ENCODE measurements around the gene CHST11.

CHST11 gene

DNA sequence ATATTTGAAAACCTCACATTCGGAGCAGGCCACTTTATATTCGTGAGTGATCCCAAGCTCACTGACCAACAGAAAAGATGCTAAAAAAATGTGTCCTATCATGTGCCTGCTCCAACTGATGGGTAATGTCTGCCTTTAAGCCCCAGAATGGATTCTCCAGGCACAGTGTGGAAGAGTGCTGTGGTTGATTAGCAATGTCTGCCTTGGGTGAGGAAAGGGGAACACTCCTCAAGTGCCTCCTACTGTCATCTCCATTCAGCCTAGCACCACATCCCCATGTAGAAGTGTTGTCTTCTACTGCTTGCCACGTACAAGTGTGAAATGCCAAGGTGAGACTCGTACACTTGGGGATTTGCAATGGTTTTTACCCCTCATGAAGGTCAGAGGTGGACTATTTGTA, 302.0 kb downstream of the CHST11 start:
- H3K36me3 Mint-ChIP-seq, result peaks cover 54% of the 10 kb centered on the region
- ATAC-seq, result no peak
- H3K27me3 Mint-ChIP-seq, result no peaks in the 10 kb centered on the region
- peaks cover 27% of the 10 kb centered on the region for H3K4me1 Mint-ChIP-seq
- H3K4me3 Mint-ChIP-seq, result no peak overlapping the region
- H3K27ac Mint-ChIP-seq, result no peak overlapping the region
- H3K9me3 Mint-ChIP-seq, result no peaks in the 10 kb centered on the region

DNA sequence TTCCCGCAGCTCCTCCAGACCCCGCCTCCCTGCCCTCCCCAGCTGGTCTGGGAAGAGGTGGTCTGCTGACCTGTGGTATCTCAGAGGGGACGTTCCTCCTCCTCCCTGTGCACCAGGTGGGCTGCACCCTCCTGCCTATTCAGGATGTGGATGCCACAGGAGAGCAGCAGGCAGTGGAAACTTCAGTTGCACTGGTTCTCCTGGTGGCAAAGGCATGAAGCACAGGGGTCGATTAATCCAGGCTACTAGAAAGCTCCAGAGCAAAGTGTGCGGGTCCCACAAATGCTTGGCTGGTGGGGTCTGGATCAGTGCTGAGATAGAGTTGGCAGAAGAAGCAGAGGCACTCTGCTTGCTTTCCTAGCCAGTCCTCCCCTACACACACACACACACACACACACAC, 304.3 kb downstream of the CHST11 start:
- Mint-ChIP-seq H3K4me3 (no peak overlapping the region), H3K27ac (no peak overlapping the region), H3K9me3 (no peaks in the 10 kb centered on the region), H3K36me3 (peaks cover 41% of the 10 kb centered on the region), H3K27me3 (no peaks in the 10 kb centered on the region), H3K4me1 (peaks cover 33% of the 10 kb centered on the region)
- ATAC-seq, result no peak

DNA sequence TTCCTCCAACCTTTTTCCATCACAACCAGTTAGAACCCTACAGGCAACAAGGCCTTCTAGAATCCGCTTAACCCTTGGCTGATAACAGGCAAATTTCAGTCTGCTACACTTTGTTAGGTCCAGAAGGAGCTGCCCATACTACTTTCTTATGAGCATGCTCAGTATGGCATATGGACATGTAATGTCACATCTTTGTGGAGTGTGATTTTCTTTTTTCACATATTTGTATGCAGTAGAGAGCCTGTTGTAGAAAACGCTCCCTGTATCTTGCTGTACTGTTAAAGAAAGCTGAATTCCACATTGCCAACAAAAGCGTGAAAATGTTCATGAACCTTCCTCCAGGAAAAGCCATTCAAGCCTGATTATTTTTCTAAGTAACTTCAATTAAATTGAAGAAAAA, 304.9 kb downstream of the CHST11 start:
- Mint-ChIP-seq H3K27me3 (no peaks in the 10 kb centered on the region), H3K4me3 (no peak overlapping the region), H3K9me3 (no peaks in the 10 kb centered on the region), H3K36me3 (peaks cover 36% of the 10 kb centered on the region), H3K4me1 (peaks cover 33% of the 10 kb centered on the region), H3K27ac (no peak overlapping the region)
- no peak for ATAC-seq

DNA sequence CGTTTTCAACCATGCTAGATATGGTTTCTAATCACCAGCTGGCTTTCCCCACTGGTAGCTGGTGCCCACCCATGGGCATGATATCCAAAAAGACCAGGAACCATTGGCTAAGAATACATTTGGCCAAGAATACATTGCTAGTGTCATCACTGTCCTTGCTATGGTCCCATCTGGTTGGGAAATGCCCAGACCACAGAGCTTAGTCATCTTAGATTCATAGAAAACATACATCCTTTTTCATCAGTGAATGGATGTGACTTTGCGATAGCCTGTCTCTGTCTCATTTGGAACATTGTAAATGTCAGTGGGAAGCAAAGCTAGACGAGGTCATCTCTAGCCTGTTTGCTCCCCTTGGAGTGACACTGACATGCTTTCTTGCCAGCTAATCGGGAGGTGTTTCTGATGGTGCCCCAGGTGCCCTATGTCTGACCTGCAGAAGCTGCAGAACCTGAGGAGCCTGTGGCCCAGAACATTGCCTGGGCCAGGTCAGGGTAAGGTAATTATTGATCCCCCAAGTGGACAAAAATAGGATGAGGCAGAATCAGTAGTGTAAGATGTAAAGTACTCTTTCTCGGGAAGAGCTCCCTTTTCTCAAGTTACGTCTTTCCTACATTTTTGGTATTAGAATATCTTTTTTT, 306.5 kb downstream of the CHST11 start:
- Mint-ChIP-seq H3K9me3 (no peaks in the 10 kb centered on the region), H3K27ac (no peak overlapping the region), H3K4me3 (no peak overlapping the region), H3K27me3 (peaks cover 15% of the 10 kb centered on the region), H3K36me3 (peaks cover 19% of the 10 kb centered on the region), H3K4me1 (peaks cover 33% of the 10 kb centered on the region)
- peak; percentile 75 for ATAC-seq

DNA sequence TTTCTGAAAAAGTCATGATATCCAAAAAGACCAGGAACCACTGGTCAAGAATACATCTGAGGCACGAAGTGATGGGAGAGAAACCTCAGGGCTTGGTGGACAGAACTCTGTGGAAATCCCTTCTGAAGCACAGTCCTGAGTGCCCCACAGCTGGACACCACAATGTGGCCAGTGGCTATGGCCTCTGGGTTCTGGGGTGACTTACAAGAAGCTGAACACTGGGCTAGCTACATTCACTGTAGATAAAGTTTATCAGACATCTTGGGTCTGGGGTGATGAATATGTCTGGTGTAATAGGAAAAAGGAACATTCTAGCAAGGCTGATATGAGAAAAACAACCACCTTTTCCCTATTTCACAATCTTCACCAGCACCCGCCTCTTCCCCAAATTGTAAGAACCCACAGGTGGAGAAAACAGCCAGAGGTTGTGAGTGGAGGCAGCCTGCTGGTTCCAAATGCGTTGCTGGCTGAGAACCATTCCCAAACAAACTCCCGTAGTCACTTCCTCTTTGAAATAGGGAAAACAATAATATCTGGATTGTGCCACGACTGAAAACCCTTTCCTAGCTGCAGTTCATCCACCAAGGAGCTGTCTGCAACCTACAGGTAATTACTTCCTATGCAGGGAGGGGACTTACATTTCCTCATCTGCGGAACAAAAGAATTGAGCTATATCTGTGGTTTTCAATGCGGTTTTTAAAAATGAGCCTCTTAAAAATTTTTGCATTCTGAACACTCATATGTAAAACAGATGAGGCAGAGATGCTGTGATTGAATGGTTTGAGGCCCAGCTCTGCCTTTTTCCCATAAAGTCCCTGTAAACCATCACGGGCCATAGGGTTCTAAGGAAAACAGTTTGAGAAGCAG, 307.7 kb downstream of the CHST11 start:
- Mint-ChIP-seq H3K9me3 (no peaks in the 10 kb centered on the region), H3K27ac (peak overlapping the region; percentile 17), H3K27me3 (peaks cover 15% of the 10 kb centered on the region), H3K4me3 (no peak overlapping the region), H3K4me1 (peaks cover 33% of the 10 kb centered on the region), H3K36me3 (peaks cover 9% of the 10 kb centered on the region)
- peak; percentile 74 for ATAC-seq

DNA sequence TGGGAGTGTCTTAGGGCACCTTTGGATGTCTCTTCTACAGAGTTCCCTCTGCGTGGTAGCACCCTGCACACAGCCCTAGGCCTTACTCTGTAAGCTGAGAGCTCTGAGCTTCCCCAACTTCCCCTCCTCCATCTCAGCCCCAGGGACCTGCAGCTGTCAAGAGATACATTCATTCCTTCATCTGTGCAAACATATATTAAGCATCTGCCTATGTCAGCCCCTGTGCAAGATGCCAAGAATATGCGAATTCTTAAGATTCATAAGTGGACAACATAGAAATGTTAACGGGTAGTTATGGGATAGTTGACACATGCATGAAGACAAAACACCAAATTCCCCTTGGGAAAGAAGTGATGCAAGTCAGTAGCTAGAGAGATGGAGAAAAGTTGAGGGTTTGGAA, 310.5 kb downstream of the CHST11 start:
- H3K27ac Mint-ChIP-seq, result no peak overlapping the region
- peaks cover 33% of the 10 kb centered on the region for H3K4me1 Mint-ChIP-seq
- peaks cover 38% of the 10 kb centered on the region for H3K27me3 Mint-ChIP-seq
- no peak overlapping the region for H3K4me3 Mint-ChIP-seq
- no peaks in the 10 kb centered on the region for H3K9me3 Mint-ChIP-seq
- ATAC-seq, result no peak
- peaks cover under 1% of the 10 kb centered on the region for H3K36me3 Mint-ChIP-seq

DNA sequence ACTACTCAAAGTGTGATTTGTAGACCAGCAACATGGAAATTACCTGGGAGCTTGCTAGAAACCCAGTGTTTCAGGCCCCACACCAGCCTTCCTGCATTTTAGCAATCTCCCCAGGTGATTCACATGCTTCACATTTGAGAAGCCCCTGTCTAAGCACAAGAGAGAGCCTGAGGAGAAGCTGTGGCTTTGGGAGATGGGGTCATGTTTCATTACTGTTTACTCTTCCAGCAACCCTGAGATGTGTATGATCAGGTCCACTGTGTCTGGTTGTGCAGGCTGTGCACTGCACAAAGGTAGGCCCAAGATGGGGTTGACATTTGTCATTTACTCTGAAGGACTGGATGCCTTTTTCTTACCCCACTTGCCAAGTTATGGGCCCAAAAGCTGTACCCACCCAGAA, 311.3 kb downstream of the CHST11 start:
- peaks cover 46% of the 10 kb centered on the region for H3K27me3 Mint-ChIP-seq
- H3K36me3 Mint-ChIP-seq, result peaks cover 8% of the 10 kb centered on the region
- peaks cover 6% of the 10 kb centered on the region for H3K9me3 Mint-ChIP-seq
- H3K4me1 Mint-ChIP-seq, result peaks cover 28% of the 10 kb centered on the region
- H3K4me3 Mint-ChIP-seq, result no peak overlapping the region
- ATAC-seq, result no peak
- H3K27ac Mint-ChIP-seq, result no peak overlapping the region

DNA sequence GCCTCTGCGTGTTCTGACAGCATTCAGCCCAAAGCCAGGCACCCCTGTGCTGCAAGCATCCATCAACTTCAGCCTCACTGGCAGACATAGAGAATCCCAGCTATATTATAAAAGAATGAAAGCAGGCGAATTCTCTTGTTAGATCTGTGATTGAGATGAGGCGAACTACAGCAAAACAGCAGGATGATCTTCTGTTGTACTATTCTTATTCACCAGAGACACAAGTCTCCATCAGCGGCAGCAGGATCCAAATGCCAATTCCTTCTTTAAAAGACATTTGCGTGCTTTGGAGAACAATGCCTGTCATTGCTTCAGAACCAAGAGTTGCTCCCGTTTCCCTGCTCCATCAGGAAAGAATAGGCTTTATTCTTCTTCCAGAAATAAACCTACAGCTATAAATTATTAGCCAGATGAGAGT, 312.4 kb downstream of the CHST11 start:
- no peak for ATAC-seq
- Mint-ChIP-seq H3K9me3 (peaks cover 15% of the 10 kb centered on the region), H3K27ac (no peak overlapping the region), H3K4me1 (peaks cover 17% of the 10 kb centered on the region), H3K4me3 (no peak overlapping the region), H3K27me3 (peaks cover 57% of the 10 kb centered on the region), H3K36me3 (peaks cover 20% of the 10 kb centered on the region)

DNA sequence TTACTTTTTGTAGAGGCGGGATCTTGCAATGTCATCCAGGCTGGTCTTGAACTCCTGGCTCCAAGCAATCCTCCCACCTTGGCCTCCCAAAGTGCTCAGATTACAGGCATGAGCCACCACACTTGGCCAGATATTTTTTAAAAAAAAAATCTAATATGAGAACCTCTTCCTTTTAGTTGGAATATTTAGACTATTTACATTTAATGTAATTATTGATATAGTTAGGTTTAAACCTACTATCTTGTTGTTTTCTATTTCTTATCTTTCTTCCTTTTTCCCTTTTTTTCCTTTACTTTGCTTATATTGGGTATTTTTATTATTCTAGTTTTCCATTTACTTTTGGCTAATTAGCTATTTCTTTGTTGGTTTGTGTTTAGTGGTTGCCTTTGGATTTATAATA, 315.6 kb downstream of the CHST11 start:
- ATAC-seq, result no peak
- Mint-ChIP-seq H3K27ac (no peak overlapping the region), H3K4me3 (no peak overlapping the region), H3K36me3 (peaks cover 26% of the 10 kb centered on the region), H3K4me1 (peaks cover 15% of the 10 kb centered on the region), H3K9me3 (peaks cover 15% of the 10 kb centered on the region), H3K27me3 (peaks cover 52% of the 10 kb centered on the region)

DNA sequence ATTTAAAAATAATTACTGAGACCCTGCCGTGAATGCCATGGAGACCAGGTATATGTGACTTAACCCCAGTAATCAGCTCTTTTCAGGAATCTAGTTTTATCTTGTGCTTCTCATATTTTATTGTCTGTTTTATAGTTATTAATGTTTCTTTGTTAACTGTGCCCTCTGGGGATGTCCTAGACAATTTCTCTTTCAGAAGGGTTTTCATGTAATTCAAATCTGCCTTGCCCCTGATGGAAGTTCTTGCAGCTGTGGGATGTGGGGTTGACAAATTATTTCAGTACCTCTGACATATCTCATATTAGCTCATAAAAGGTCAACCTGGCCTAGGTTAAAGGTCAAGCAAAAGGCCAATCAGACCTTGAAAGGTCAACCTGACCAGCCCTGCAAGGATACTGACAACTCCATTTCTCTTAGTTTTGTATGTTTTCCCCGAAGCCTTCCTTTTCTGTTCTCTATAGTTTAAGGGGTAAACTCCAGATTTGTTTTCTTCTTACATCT, 319.0 kb downstream of the CHST11 start:
- Mint-ChIP-seq H3K36me3 (peaks cover 45% of the 10 kb centered on the region), H3K9me3 (peaks cover 25% of the 10 kb centered on the region), H3K4me3 (no peak overlapping the region), H3K27ac (peak overlapping the region; percentile 20), H3K4me1 (peaks cover 15% of the 10 kb centered on the region), H3K27me3 (peaks cover 57% of the 10 kb centered on the region)
- peak; percentile 55 for ATAC-seq

DNA sequence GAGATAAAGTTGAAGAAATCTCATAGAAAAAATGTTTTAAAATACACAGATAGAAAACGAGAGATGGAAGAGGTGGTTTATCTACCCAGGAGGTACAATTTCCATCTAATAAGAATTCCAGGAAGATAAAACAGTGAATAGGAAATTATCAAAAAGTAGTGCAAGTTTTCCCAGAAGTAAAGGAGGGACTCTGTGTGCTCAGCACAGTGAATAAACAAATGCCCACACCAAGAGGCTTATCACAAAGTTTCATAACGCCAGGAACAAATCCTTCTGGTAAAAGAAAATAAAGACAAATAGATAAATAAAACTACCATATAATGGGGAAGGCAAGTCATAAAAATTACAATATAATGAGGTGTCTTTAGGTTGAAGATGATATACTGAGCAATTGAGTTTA, 322.4 kb downstream of the CHST11 start:
- H3K9me3 Mint-ChIP-seq, result peaks cover 18% of the 10 kb centered on the region
- ATAC-seq, result no peak
- H3K27ac Mint-ChIP-seq, result no peak overlapping the region
- H3K4me3 Mint-ChIP-seq, result no peak overlapping the region
- peaks cover 35% of the 10 kb centered on the region for H3K36me3 Mint-ChIP-seq
- peaks cover 24% of the 10 kb centered on the region for H3K27me3 Mint-ChIP-seq
- H3K4me1 Mint-ChIP-seq, result peaks cover 15% of the 10 kb centered on the region

DNA sequence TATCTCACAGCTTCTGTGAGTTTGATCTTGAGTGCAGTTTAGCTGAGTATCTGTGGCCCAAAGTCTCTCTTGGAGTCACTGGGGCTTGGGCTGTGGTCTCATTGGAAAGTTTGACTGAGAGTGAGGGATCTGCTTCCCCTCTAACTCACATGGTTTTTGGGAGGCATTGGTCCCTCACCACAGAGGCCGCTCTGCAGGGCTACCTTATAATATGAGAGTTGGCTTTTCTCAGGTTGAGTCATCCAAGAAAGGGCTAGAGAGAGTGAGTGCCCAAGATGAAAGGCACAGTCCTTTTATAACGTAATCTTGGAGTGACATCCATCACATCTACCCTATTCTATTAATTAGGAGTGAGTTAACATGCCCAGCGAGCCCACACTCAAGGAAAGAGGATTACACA, 325.5 kb downstream of the CHST11 start:
- Mint-ChIP-seq H3K27me3 (peaks cover 23% of the 10 kb centered on the region), H3K4me3 (no peak overlapping the region), H3K4me1 (no peaks in the 10 kb centered on the region), H3K36me3 (peaks cover 28% of the 10 kb centered on the region), H3K9me3 (peaks cover 18% of the 10 kb centered on the region), H3K27ac (no peak overlapping the region)
- no peak for ATAC-seq

DNA sequence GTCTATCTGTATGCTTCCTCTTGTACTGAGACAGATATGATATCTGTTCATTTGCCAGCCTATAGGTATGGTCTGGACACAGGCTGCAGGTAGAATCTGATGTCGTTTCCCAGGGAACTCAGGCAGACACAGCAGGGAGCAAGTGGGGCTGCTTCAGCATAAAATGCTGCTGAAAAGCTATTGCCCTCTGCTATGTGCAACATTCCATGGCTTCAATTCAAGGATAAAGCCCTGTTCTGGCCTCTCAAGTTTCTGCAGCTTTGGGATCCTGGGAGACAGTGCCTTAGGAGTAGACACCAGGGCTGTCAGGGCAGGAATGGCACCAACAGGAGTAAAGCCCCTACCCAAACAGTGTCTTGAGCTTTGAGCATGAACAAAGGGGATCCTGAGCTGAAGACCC, 327.8 kb downstream of the CHST11 start:
- H3K4me1 Mint-ChIP-seq, result peaks cover 6% of the 10 kb centered on the region
- peaks cover 15% of the 10 kb centered on the region for H3K9me3 Mint-ChIP-seq
- H3K27ac Mint-ChIP-seq, result no peak overlapping the region
- no peak for ATAC-seq
- no peak overlapping the region for H3K4me3 Mint-ChIP-seq
- peaks cover 10% of the 10 kb centered on the region for H3K27me3 Mint-ChIP-seq
- peaks cover 18% of the 10 kb centered on the region for H3K36me3 Mint-ChIP-seq

DNA sequence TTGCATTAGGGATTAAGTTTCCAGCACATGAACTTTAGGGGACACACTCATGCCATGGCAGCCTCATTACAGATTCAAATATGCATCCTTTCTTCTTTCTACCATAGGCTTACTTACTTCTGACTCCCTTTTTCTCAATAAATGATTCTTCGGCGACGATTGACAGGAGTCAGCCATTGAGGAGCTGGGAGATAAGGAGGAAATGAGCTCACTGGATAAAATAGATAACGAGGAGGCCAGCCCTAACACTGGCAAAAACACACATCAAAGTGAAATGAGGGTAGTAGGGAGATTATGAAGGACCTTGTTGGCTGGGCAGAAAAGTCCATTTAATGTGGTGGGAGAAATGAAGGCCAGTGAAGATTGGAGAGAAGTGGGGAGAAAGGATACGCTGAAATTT, 329.1 kb downstream of the CHST11 start:
- no peak overlapping the region for H3K4me3 Mint-ChIP-seq
- H3K9me3 Mint-ChIP-seq, result peaks cover 7% of the 10 kb centered on the region
- H3K27ac Mint-ChIP-seq, result no peak overlapping the region
- peaks cover 15% of the 10 kb centered on the region for H3K4me1 Mint-ChIP-seq
- H3K36me3 Mint-ChIP-seq, result peaks cover 9% of the 10 kb centered on the region
- ATAC-seq, result no peak
- no peaks in the 10 kb centered on the region for H3K27me3 Mint-ChIP-seq

DNA sequence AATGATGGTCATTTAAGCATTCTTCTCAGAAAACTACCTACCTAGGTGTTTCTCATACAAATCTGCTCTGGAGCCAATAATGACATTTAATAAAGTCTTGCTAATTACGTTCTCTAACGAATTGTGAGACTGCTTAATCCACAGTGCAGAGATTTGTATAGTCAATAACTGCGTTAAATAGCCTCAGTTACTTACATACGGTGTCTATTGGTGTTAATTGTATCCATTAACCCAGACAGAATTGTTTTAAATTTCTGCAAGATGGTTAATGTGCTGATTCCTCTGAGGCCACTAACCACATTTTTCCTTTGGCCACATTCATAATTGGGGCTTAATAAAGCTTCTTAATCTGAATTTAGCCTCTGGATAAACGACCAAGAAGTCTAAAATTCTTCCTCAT, 329.6 kb downstream of the CHST11 start:
- H3K4me1 Mint-ChIP-seq, result peaks cover 15% of the 10 kb centered on the region
- peaks cover 4% of the 10 kb centered on the region for H3K36me3 Mint-ChIP-seq
- H3K27me3 Mint-ChIP-seq, result no peaks in the 10 kb centered on the region
- no peak overlapping the region for H3K4me3 Mint-ChIP-seq
- H3K27ac Mint-ChIP-seq, result no peak overlapping the region
- peaks cover 3% of the 10 kb centered on the region for H3K9me3 Mint-ChIP-seq
- no peak for ATAC-seq

DNA sequence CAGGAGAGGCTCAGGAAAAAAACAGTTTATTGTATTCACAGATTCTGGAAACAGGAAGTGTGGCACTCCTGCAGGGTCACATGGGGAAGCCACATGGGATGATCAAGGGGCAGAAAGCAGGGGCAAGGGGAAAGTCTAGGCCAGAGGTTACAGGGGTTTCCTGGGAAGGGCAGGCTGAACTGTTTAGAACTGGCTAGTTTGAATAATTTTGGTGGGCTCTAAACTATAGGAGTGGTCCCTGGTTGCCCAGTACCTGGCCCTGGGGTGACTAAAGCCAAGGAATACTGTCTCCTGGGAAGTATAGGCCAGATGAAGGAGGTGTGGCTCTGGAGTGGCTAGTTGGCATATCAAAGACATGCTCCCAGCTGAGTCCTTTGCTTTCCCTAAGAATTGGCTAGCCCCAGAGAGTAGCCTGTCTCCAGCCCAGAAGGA, 332.1 kb downstream of the CHST11 start:
- no peaks in the 10 kb centered on the region for H3K27me3 Mint-ChIP-seq
- H3K9me3 Mint-ChIP-seq, result no peaks in the 10 kb centered on the region
- no peak overlapping the region for H3K4me3 Mint-ChIP-seq
- H3K27ac Mint-ChIP-seq, result no peak overlapping the region
- no peaks in the 10 kb centered on the region for H3K36me3 Mint-ChIP-seq
- H3K4me1 Mint-ChIP-seq, result peaks cover 15% of the 10 kb centered on the region
- no peak for ATAC-seq
